ENCODE measurements around the gene PGM2L1.

The PGM2L1 gene

GRCh38 chr11:74288161-74288560, 110.1 kb downstream of the PGM2L1 start:
- no peak for DNase-seq

GRCh38 chr11:74284466-74284865, 113.8 kb downstream of the PGM2L1 start:
- DNase-seq: no peak

GRCh38 chr11:74283580-74284180, 114.6 kb downstream of the PGM2L1 start:
- DNase-seq: no peak

- no peak for DNase-seq
These were observed 115.3 kb downstream of the PGM2L1 start for GRCh38 chr11:74282914-74283371.

- DNase-seq: no peak
These were observed 115.8 kb downstream of the PGM2L1 start for GRCh38 chr11:74282421-74282820.

GRCh38 chr11:74280494-74280893, 117.7 kb downstream of the PGM2L1 start:
- no peak for DNase-seq

Measured in activated CD4-positive, alpha-beta T cell treated with anti-CD3 and anti-CD28 coated beads, Interleukin-2, amount 50 U/mL, for 4 hours (primary cell).